Neural crest cell (in vitro differentiated cells): Measurements from ENCODE around the gene SELENOK. TPM values are rescaled to one million over a fixed set of nuclear protein-coding genes. Genes with fewer than 3 reads are reported as not detected.

Source experiments
- DNase-seq: peaks from one replicate; pipeline ENCODE4 v3.0.0; 2021; ENCODE audit warnings: low read depth, mixed read lengths, low spot score
- H3K27ac Mint-ChIP-seq: one replicate; pipeline ENCODE4 v1.8.0; 2021; ENCODE audit warnings: mild to moderate bottlenecking, mixed read lengths; ENCODE audit not compliant: unreplicated experiment
- H3K27me3 Mint-ChIP-seq: 2 replicates; pipeline ENCODE4 v1.8.0; 2021; ENCODE audit warnings: low read depth, mild to moderate bottlenecking, mixed read lengths
- H3K36me3 Mint-ChIP-seq: 2 replicates; pipeline ENCODE4 v1.8.0; 2021; ENCODE audit warnings: low read depth, mild to moderate bottlenecking, mixed read lengths
- H3K4me1 Mint-ChIP-seq: 2 replicates; pipeline ENCODE4 v1.8.0; 2021; ENCODE audit warnings: mixed read lengths
- H3K4me3 Mint-ChIP-seq: one replicate; pipeline ENCODE4 v1.8.0; 2021; ENCODE audit warnings: mild to moderate bottlenecking, mixed read lengths
- H3K9me3 Mint-ChIP-seq: 2 replicates; pipeline ENCODE4 v1.8.0; 2021; ENCODE audit warnings: mixed read lengths
- total RNA-seq: library from RNA; stranded (reverse); gene quantifications from 2 replicates; pipeline ENCODE4 v1.2.1, GENCODE V29; 2021
- TF ChIP-seq, protein P1 (sequence below): fragments of 200-600 bp; sonication (generic); conservative IDR thresholded peaks from 2 replicates; pipeline ENCODE4 v1.5.0; 2021; ENCODE audit warnings: antibody characterized with exemption, mild to moderate bottlenecking

SELENOK gene
- total RNA-seq, 1 donor from 2014 or later = 39.2 TPM

DNA sequence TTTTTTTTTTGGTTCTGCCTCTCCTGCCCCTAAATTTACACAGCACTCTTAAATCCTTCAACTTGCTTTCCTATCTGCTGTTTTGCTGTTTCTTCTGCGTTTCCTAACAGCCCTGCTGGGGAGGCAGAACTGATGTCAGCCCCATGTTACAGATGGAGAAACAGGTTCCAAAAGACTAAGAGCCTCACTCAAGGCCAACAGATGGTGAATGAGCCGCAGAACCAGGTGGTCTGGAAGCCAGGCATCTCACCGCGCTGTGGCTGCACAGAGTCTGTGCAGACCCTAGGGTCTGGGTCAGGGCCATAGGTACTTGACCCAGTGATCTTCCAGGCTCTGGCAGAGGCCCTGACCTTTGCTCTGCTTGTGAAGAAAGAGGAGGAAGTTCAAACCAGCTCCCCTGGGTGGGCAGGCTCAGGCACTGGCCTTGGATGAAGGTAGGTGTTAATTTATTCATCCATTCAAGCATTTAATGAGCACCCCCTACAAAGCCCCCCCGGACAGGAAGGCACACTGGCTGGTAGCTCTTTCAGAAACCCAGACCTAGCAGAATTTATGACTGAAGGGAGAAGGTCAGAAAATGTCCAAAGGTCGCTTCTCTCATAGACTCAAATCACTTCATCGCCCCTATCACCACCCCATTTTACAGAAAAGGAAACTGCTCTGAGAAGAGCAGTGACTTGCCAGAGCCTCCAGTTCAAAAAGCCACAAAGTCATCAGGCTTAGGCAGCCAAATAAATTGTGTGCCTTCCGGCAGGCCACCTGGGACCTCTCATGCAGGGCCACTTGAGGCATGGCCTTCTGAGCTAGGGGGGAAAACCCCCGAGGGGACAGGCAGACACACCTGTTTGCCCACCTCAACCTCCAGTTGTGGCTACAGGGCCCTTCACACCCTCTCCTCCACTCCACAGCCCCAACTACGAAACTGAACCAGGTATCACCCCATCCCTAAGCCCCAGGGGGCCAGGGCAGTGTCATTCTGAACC lies 48.2 kb downstream of the SELENOK start:
- H3K27me3 Mint-ChIP-seq = peaks cover 37% of the 10 kb centered on the region

DNA sequence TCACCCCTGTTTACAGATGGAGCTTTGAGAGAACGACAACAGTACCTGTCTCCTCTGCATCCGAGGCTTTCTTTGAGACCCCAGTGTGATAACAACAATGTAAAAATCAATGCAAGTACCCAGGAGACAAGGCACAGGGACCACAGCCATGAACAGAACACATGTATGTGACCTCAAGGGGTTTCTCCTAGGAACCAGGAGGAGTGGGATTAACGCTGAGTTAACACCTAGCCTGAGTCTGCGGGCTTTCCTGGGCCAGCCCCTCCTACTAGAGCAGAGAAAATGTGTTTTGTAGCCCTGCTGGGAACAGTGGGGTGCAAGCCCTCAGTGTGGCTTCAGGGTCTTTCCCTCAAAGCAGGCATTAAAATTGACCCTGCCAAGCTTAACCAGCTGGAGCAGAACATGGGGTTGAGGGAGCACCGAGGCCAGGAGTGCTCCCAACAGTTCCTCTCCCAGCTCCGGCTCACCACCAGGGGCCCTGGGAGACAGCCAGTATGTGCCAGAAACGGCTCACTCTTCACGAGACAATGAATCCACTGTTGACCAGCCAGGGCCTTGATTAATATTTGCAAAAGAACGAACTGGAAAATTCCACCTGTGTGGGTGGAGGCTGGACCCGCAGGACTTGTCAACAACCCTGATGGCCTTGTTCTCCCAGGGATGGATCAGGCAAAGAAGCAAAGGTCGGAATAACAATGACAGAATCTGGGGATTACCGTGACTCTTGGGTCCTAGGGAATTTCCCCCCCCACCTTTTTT lies 49.0 kb downstream of the SELENOK start:
- H3K4me3 Mint-ChIP-seq = peak overlapping the region; percentile 33
- no peaks in the 10 kb centered on the region for H3K36me3 Mint-ChIP-seq
- peaks cover 30% of the 10 kb centered on the region for H3K27me3 Mint-ChIP-seq
- peak; percentile 17 for DNase-seq
- TF ChIP-seq, protein P1, sequence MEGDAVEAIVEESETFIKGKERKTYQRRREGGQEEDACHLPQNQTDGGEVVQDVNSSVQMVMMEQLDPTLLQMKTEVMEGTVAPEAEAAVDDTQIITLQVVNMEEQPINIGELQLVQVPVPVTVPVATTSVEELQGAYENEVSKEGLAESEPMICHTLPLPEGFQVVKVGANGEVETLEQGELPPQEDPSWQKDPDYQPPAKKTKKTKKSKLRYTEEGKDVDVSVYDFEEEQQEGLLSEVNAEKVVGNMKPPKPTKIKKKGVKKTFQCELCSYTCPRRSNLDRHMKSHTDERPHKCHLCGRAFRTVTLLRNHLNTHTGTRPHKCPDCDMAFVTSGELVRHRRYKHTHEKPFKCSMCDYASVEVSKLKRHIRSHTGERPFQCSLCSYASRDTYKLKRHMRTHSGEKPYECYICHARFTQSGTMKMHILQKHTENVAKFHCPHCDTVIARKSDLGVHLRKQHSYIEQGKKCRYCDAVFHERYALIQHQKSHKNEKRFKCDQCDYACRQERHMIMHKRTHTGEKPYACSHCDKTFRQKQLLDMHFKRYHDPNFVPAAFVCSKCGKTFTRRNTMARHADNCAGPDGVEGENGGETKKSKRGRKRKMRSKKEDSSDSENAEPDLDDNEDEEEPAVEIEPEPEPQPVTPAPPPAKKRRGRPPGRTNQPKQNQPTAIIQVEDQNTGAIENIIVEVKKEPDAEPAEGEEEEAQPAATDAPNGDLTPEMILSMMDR = peak; percentile 44
- peaks cover 26% of the 10 kb centered on the region for H3K4me1 Mint-ChIP-seq
- H3K27ac Mint-ChIP-seq = no peak overlapping the region
- no peaks in the 10 kb centered on the region for H3K9me3 Mint-ChIP-seq

More for the DNA sequence above, 48.2 kb downstream of the SELENOK start:
- H3K27ac Mint-ChIP-seq = no peak overlapping the region
- no peaks in the 10 kb centered on the region for H3K36me3 Mint-ChIP-seq
- peak overlapping the region; percentile 71 for H3K4me3 Mint-ChIP-seq
- peaks cover 26% of the 10 kb centered on the region for H3K4me1 Mint-ChIP-seq
- H3K9me3 Mint-ChIP-seq = no peaks in the 10 kb centered on the region
- no peak for DNase-seq
- TF ChIP-seq, protein P1 = no peak

DNA sequence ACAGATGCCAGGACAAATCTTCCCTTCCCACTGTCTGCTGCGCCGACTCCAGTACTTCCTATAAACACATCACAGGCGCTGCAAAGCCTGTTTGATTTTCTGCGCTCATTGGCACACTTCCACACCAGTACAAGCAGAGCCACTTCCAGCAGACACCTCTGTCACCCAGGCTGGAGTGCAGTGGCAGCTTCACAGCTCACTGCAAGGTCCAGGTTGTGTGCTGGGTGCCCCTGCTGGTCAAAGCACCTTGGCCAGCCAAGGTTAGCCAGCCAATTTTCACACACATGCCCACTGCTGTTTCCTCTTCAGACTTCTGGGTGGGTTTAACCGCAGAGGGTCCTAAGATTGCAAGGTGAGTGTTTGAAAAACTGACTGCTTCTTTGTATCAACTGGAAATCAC lies 50.4 kb downstream of the SELENOK start:
- no peak overlapping the region for H3K4me3 Mint-ChIP-seq
- H3K27ac Mint-ChIP-seq = no peak overlapping the region
- TF ChIP-seq, protein P1 = no peak
- peaks cover 18% of the 10 kb centered on the region for H3K27me3 Mint-ChIP-seq
- H3K4me1 Mint-ChIP-seq = peaks cover 26% of the 10 kb centered on the region
- no peak for DNase-seq
- H3K9me3 Mint-ChIP-seq = no peaks in the 10 kb centered on the region
- H3K36me3 Mint-ChIP-seq = no peaks in the 10 kb centered on the region

DNA sequence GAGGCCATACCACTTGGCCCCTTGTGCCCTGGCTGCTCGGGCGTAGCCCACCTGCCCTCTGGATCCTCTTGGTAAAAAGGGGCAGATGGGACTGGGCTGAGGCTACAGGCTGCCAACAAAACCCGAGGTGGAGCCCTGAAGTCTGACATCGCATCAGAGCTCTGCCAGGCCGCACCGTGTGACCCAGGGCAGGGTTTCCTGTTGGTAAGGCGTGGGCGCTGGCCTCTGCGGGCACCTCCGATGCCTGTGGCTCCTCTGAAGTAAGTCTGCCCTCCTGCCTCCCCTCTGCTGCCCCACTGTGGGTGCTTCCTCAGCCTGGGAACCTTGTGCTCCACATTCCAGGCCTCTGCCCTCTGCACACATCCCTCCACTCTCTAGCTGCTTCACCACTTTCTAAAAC lies 54.3 kb downstream of the SELENOK start:
- H3K27ac Mint-ChIP-seq = no peak overlapping the region
- no peak overlapping the region for H3K4me3 Mint-ChIP-seq
- no peak for DNase-seq
- no peaks in the 10 kb centered on the region for H3K9me3 Mint-ChIP-seq
- H3K4me1 Mint-ChIP-seq = peaks cover 6% of the 10 kb centered on the region
- H3K36me3 Mint-ChIP-seq = no peaks in the 10 kb centered on the region
- TF ChIP-seq, protein P1 = no peak
- H3K27me3 Mint-ChIP-seq = no peaks in the 10 kb centered on the region

DNA sequence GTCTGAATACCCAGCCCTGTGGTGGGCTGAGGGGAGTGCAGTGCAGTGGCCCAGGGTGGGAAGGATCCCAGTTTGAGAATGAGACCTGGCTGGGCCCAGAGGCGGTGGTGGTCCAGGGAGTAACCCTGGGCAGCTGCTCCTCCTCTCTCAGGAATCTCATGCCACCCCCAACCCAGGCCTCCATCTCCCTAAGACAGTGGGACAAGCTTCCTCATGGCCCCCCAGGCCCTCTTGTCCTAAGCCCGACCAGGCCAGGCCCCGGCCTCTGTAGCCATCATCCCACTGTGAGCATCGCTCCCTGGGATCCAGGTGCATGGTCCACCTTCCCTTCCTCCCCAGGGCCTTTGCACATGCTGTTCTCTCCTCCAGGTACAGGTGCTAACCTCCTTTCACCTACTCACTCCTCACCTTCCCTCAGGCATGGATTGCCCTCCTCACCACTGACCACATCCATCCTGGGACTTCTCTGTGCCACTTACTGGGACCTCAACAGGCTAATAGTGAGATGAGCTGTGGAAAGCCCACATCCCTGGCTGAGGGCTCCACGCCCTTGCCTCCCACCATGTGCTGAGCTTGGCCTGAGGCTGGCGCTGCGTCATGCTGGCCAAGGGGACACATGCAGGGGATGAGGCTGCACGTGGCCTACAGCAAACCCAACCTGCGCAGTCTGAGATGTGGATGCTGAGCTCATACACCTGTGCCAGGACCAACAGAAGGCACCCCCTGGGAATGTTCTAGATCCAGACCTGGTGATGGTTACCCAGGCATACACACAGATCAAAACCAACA lies 55.4 kb downstream of the SELENOK start:
- no peaks in the 10 kb centered on the region for H3K36me3 Mint-ChIP-seq
- no peak overlapping the region for H3K27ac Mint-ChIP-seq
- TF ChIP-seq, protein P1 = no peak
- H3K4me1 Mint-ChIP-seq = peaks cover 6% of the 10 kb centered on the region
- no peaks in the 10 kb centered on the region for H3K9me3 Mint-ChIP-seq
- H3K4me3 Mint-ChIP-seq = no peak overlapping the region
- DNase-seq = no peak
- H3K27me3 Mint-ChIP-seq = no peaks in the 10 kb centered on the region
